ENCODE results near the gene KIF18A. TPM values are rescaled to one million over a fixed set of nuclear protein-coding genes. Genes with fewer than 3 reads are reported as not detected.

The KIF18A gene
- total RNA-seq, 1 donor from 2014 or later = not detected

GRCh38 chr11:28133146-28133545 lies 25.2 kb upstream of the KIF18A start:
- Histone ChIP-seq H3K9me3 (no peaks in the 10 kb centered on the region), H3K36me3 (peaks cover 0 to 7% of the 10 kb centered on the region in 2 donors), H3K27me3 (no peaks in the 10 kb centered on the region), H3K4me1 (no peaks in the 10 kb centered on the region), H3K4me3 (no peak overlapping the region), H3K27ac (no peak overlapping the region)
- no peak for DNase-seq (ENCODE audit: low spot score in 2 of 2)
- TF ChIP-seq CTCF (IDR thresholded peaks at IDR 0.05) = no peak
- intact Hi-C loops (cut with DNase I) = no loop called here

GRCh38 chr11:28132548-28132947 lies 24.6 kb upstream of the KIF18A start:
- no peak for DNase-seq (ENCODE audit: low spot score in 2 of 2)
- Histone ChIP-seq H3K36me3 (peaks cover 0 to 7% of the 10 kb centered on the region in 2 donors), H3K4me1 (no peaks in the 10 kb centered on the region), H3K27ac (no peak overlapping the region), H3K27me3 (no peaks in the 10 kb centered on the region), H3K4me3 (no peak overlapping the region), H3K9me3 (no peaks in the 10 kb centered on the region)
- no peak for TF ChIP-seq CTCF (IDR thresholded peaks at IDR 0.05)
- intact Hi-C loops (cut with DNase I) = no loop called here

- Histone ChIP-seq H3K4me1 (no peaks in the 10 kb centered on the region), H3K27ac (no peak overlapping the region), H3K4me3 (no peak overlapping the region), H3K36me3 (peaks cover 3% of the 10 kb centered on the region in 2 donors), H3K9me3 (no peaks in the 10 kb centered on the region), H3K27me3 (no peaks in the 10 kb centered on the region)
- intact Hi-C loops (cut with DNase I) = no loop called here
- TF ChIP-seq CTCF (IDR thresholded peaks at IDR 0.05) = no peak
- DNase-seq (ENCODE audit: low spot score in 2 of 2) = no peak
Measured at GRCh38 chr11:28123151-28123581, 15.2 kb upstream of the KIF18A start.

- H3K36me3 ChIP-seq = peaks cover 6 to 7% of the 10 kb centered on the region in 2 donors
- no peaks in the 10 kb centered on the region for H3K27me3 ChIP-seq
- H3K4me1 ChIP-seq = no peaks in the 10 kb centered on the region
- DNase-seq (ENCODE audit: low spot score in 2 of 2) = no peak
- TF ChIP-seq CTCF (IDR thresholded peaks at IDR 0.05) = no peak
- no peak overlapping the region for H3K4me3 ChIP-seq
- no peak overlapping the region for H3K27ac ChIP-seq
- intact Hi-C loops (cut with DNase I) = no loop called here
- no peaks in the 10 kb centered on the region for H3K9me3 ChIP-seq
Measured at GRCh38 chr11:28117712-28118111, 9.8 kb upstream of the KIF18A start.

GRCh38 chr11:28114731-28115130 lies 6.8 kb upstream of the KIF18A start:
- Histone ChIP-seq H3K4me3 (no peak overlapping the region), H3K27me3 (no peaks in the 10 kb centered on the region), H3K4me1 (peaks cover 2 to 4% of the 10 kb centered on the region in 2 donors), H3K36me3 (peaks cover 6 to 7% of the 10 kb centered on the region in 2 donors), H3K9me3 (no peaks in the 10 kb centered on the region), H3K27ac (no peak overlapping the region)
- intact Hi-C loops (cut with DNase I) = no loop called here
- TF ChIP-seq CTCF (IDR thresholded peaks at IDR 0.05) = no peak
- no peak for DNase-seq (ENCODE audit: low spot score in 2 of 2)

GRCh38 chr11:28114116-28114515 lies 6.2 kb upstream of the KIF18A start:
- TF ChIP-seq CTCF (IDR thresholded peaks at IDR 0.05) = no peak
- Histone ChIP-seq H3K9me3 (no peaks in the 10 kb centered on the region), H3K4me3 (no peak overlapping the region), H3K27me3 (no peaks in the 10 kb centered on the region), H3K4me1 (peaks cover 4 to 7% of the 10 kb centered on the region in 2 donors), H3K36me3 (peaks cover 6 to 7% of the 10 kb centered on the region in 2 donors), H3K27ac (no peak overlapping the region)
- intact Hi-C loops (cut with DNase I) = no loop called here
- no peak for DNase-seq (ENCODE audit: low spot score in 2 of 2)
